Tibial nerve (tissue), 4 donors: ENCODE results near the gene MYO1A.

Experiments
- EP300 ChIP-seq, 2 donors: sonication (generic); formaldehyde crosslinking; IDR thresholded peaks; one replicate each; pipeline ENCODE4 v1.6.1; 2017; ENCODE audit warnings: antibody characterized with exemption in 2 of 2, mild to moderate bottlenecking in 1 of 2
- POLR2A ChIP-seq, 2 donors: fragments of 450-650 bp; IDR thresholded peaks; one replicate each; pipeline ENCODE4 v1.6.1; 2017; ENCODE audit warnings: antibody characterized with exemption in 2 of 2, mild to moderate bottlenecking in 2 of 2, moderate library complexity in 2 of 2
- TF ChIP-seq, protein P1 (sequence below), 5 experiments: fragments of 200-600 bp in 3 of 5; fragments of 450-650 bp in 2 of 5; sonication (generic) in 3 of 5; IDR thresholded peaks; one replicate each; pipeline ENCODE4 v1.5.1; 2016 to 2019; ENCODE audit warnings: antibody characterized with exemption in 5 of 5, mild to moderate bottlenecking in 3 of 5, moderate library complexity in 2 of 5

GRCh38 chr12:57042695-57043094 is 7.2 kb downstream of the MYO1A start:
- TF ChIP-seq POLR2A (IDR thresholded peaks at IDR 0.05) (no peak), EP300 (IDR thresholded peaks at IDR 0.05) (no peak)
- TF ChIP-seq, protein P1, sequence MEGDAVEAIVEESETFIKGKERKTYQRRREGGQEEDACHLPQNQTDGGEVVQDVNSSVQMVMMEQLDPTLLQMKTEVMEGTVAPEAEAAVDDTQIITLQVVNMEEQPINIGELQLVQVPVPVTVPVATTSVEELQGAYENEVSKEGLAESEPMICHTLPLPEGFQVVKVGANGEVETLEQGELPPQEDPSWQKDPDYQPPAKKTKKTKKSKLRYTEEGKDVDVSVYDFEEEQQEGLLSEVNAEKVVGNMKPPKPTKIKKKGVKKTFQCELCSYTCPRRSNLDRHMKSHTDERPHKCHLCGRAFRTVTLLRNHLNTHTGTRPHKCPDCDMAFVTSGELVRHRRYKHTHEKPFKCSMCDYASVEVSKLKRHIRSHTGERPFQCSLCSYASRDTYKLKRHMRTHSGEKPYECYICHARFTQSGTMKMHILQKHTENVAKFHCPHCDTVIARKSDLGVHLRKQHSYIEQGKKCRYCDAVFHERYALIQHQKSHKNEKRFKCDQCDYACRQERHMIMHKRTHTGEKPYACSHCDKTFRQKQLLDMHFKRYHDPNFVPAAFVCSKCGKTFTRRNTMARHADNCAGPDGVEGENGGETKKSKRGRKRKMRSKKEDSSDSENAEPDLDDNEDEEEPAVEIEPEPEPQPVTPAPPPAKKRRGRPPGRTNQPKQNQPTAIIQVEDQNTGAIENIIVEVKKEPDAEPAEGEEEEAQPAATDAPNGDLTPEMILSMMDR (IDR thresholded peaks at IDR 0.05): no peak
